Endometrial microvascular endothelial cells (primary cell): ENCODE results near the gene ZNF581. TPM values are rescaled to one million over a fixed set of nuclear protein-coding genes. Genes with fewer than 3 reads are reported as not detected.

Experiments used
- in situ Hi-C: cut with HindIII; loops from 2 replicates; pipeline ENCODE4 v1.10.0; 2017; ENCODE audit warnings: low sequenced_read_pairs, low pct_unique_long_range_greater_than_20kb; ENCODE audit errors: inconsistent ontology term
- total RNA-seq: library from RNA; depleted of rRNA; stranded (reverse); fragments of >200 nt; gene quantifications from one replicate; pipeline ENCODE4 v1.2.3, GENCODE V29; 2015; ENCODE audit errors: inconsistent ontology term

ZNF581 gene
- total RNA-seq, 1 donor from 2014 or later = 9.8 TPM

- in situ Hi-C loops = loop anchor here (10.0 kb wide), 1 partner anchor 108 kb away; no protein-coding TSS in a partner anchor
Observed at GRCh38 chr19:55623130-55623529, 20.3 kb upstream of the ZNF581 start.

GRCh38 chr19:55623561-55623960 is 19.9 kb upstream of the ZNF581 start:
- in situ Hi-C loops = loop anchor here (10.0 kb wide), 1 partner anchor 109 kb away; no protein-coding TSS in a partner anchor

GRCh38 chr19:55624109-55625003 is 19.1 kb upstream of the ZNF581 start, which contains the start of gene ZNF784:
Gene ZNF784, minus strand, starts transcription at chr19:55624566. Its CDS starts 5 bp downstream, at chr19:55624561.
- in situ Hi-C loops = loop anchor here (10.0 kb wide), 1 partner anchor 110 kb away; no protein-coding TSS in a partner anchor

- in situ Hi-C loops = loop anchor here (10.0 kb wide), 1 partner anchor 110 kb away; no protein-coding TSS in a partner anchor
Observed at GRCh38 chr19:55625004-55625326, 18.5 kb upstream of the ZNF581 start.

GRCh38 chr19:55626350-55626749 is 17.1 kb upstream of the ZNF581 start:
- in situ Hi-C loops = loop anchor here (10.0 kb wide), 1 partner anchor 112 kb away; no protein-coding TSS in a partner anchor

- in situ Hi-C loops = no loop called here
Observed at GRCh38 chr19:55632463-55632834, 11.0 kb upstream of the ZNF581 start.

GRCh38 chr19:55633861-55634260 is 9.6 kb upstream of the ZNF581 start:
- in situ Hi-C loops = no loop called here

GRCh38 chr19:55635334-55635717 is 8.1 kb upstream of the ZNF581 start:
- in situ Hi-C loops = no loop called here

- in situ Hi-C loops = no loop called here
Observed at GRCh38 chr19:55635856-55636440, 7.5 kb upstream of the ZNF581 start.

- in situ Hi-C loops = no loop called here
Observed at GRCh38 chr19:55636723-55637122, 6.7 kb upstream of the ZNF581 start.

- in situ Hi-C loops = no loop called here
Observed at GRCh38 chr19:55637534-55637933, 5.9 kb upstream of the ZNF581 start.

- in situ Hi-C loops = no loop called here
Observed at GRCh38 chr19:55638864-55639359, 4.5 kb upstream of the ZNF581 start.

- in situ Hi-C loops = no loop called here
Observed at GRCh38 chr19:55640043-55640576, 3.3 kb upstream of the ZNF581 start.

- in situ Hi-C loops = no loop called here
Observed at GRCh38 chr19:55640577-55641425, 2.6 kb upstream of the ZNF581 start, which contains the start of gene ZNF580. Gene ZNF580, plus strand, starts transcription at chr19:55641002. Its CDS starts 1,507 bp downstream, at chr19:55642509.

- in situ Hi-C loops = no loop called here
Observed at GRCh38 chr19:55641426-55642152, 1.9 kb upstream of the ZNF581 start.

GRCh38 chr19:55642153-55643002 is 1.1 kb upstream of the ZNF581 start:
- in situ Hi-C loops = no loop called here

GRCh38 chr19:55643887-55644176 is 383 bp downstream of the ZNF581 start:
- in situ Hi-C loops = no loop called here
